GM12878 (cell line): ENCODE results near the gene ANXA4. TPM values are rescaled to one million over a fixed set of nuclear protein-coding genes. Genes with fewer than 3 reads are reported as not detected.

Source experiments
- BCLAF1 ChIP-seq: fragments of 450-650 bp; IDR thresholded peaks from 2 replicates; pipeline ENCODE4 v1.6.1; 2017; ENCODE audit warnings: antibody characterized with exemption, mild to moderate bottlenecking, moderate library complexity
- CBFB ChIP-seq: IDR thresholded peaks from 2 replicates; pipeline ENCODE4 v1.6.1; 2016; ENCODE audit warnings: antibody characterized with exemption, low read depth
- EP300 ChIP-seq, 2 experiments: fragments of 150-350 bp in 1 of 2; IDR thresholded peaks; 2 replicates each; pipeline ENCODE4 v1.6.1; 2011 to 2012; ENCODE audit warnings: low read depth in 2 of 2, low read length in 2 of 2, borderline replicate concordance in 1 of 2, improper control_type of control experiment in 1 of 2, inconsistent platforms in 1 of 2; ENCODE audit not compliant: control insufficient read depth in 1 of 2
- FOS ChIP-seq: IDR thresholded peaks from 3 replicates; pipeline ENCODE4 v1.6.1; 2011; ENCODE audit warnings: borderline replicate concordance; ENCODE audit not compliant: insufficient read length; ENCODE audit errors: extremely low read depth
- HDGF ChIP-seq: fragments of 450-650 bp; IDR thresholded peaks from 2 replicates; pipeline ENCODE4 v1.6.1; 2016; ENCODE audit warnings: antibody characterized with exemption
- IKZF1 ChIP-seq: fragments of 450-650 bp; conservative IDR thresholded peaks from 2 replicates; pipeline ENCODE4 v1.6.1; 2017; ENCODE audit warnings: antibody characterized with exemption, mild to moderate bottlenecking
- KAT2A ChIP-seq: conservative IDR thresholded peaks from 2 replicates; pipeline ENCODE4 v1.6.1; 2011; ENCODE audit warnings: low read depth, low read length; ENCODE audit not compliant: control insufficient read depth
- MXI1 ChIP-seq: fragments of 150-350 bp; IDR thresholded peaks from 2 replicates; pipeline ENCODE4 v1.6.1; 2011; ENCODE audit warnings: low read depth, mild to moderate bottlenecking, inconsistent platforms, low read length, improper control_type of control experiment
- MYC ChIP-seq: IDR thresholded peaks from 2 replicates; pipeline ENCODE4 v1.6.1; 2011; ENCODE audit warnings: mild to moderate bottlenecking, low read length, moderate library complexity, inconsistent platforms; ENCODE audit not compliant: insufficient read depth, insufficient replicate concordance, insufficient read length, severe bottlenecking
- RAD21 ChIP-seq: IDR thresholded peaks from 2 replicates; pipeline ENCODE4 v1.6.1; 2011; ENCODE audit warnings: mild to moderate bottlenecking, low read depth, low read length, moderate library complexity; ENCODE audit not compliant: insufficient read depth
- RAD51 ChIP-seq: fragments of 450-650 bp; IDR thresholded peaks from 2 replicates; pipeline ENCODE4 v1.6.1; 2016; ENCODE audit warnings: moderate library complexity, mild to moderate bottlenecking, inconsistent platforms
- SMC3 ChIP-seq: IDR thresholded peaks from 2 replicates; pipeline ENCODE4 v1.6.1; 2011; ENCODE audit warnings: low read length, improper control_type of control experiment, borderline replicate concordance
- SREBF1 ChIP-seq: IDR thresholded peaks from 2 replicates; pipeline ENCODE4 v1.6.1; 2012; ENCODE audit warnings: mild to moderate bottlenecking, low read length
- SREBF2 ChIP-seq: IDR thresholded peaks from 2 replicates; pipeline ENCODE4 v1.6.1; 2012; ENCODE audit warnings: mild to moderate bottlenecking, low read length
- SRF ChIP-seq, 2 experiments: IDR thresholded peaks; 2 replicates each; pipeline ENCODE4 v1.6.1; 2011; ENCODE audit warnings: low read depth in 2 of 2, low read length in 2 of 2, mild to moderate bottlenecking in 1 of 2, moderate library complexity in 1 of 2
- TAF1 ChIP-seq: IDR thresholded peaks from 2 replicates; pipeline ENCODE4 v1.6.1; 2011; ENCODE audit warnings: mild to moderate bottlenecking, low read depth, low read length, borderline replicate concordance
- TBL1XR1 ChIP-seq: IDR thresholded peaks from 2 replicates; pipeline ENCODE4 v1.6.1; 2012; ENCODE audit warnings: low read depth, low read length, improper control_type of control experiment
- TCF3 ChIP-seq: IDR thresholded peaks from 2 replicates; pipeline ENCODE4 v1.6.1; 2012; ENCODE audit warnings: low read depth, mild to moderate bottlenecking, low read length, borderline replicate concordance; ENCODE audit not compliant: insufficient read depth
- USF1 ChIP-seq: IDR thresholded peaks from 2 replicates; pipeline ENCODE4 v1.6.1; 2011; ENCODE audit warnings: borderline replicate concordance, low read depth, mild to moderate bottlenecking, moderate library complexity, mixed read lengths, low read length; ENCODE audit not compliant: insufficient read depth; ENCODE audit errors: extremely low read length
- ZNF592 ChIP-seq: fragments of 450-650 bp; IDR thresholded peaks from 2 replicates; pipeline ENCODE4 v1.6.1; 2017; ENCODE audit warnings: mild to moderate bottlenecking, moderate library complexity
- polyA plus RNA-seq, 11 experiments: library from polyadenylated mRNA; depleted of rRNA in 4 of 11; unstranded in 6 of 11; stranded (reverse) in 5 of 11; fragments of >200 nt; fragmentation: Nextera tagmentation in 4 of 11; fragmentation: Illumina TruSeq in 1 of 11; extraction: Ambion mirVana in 4 of 11; extraction: Trizol in 1 of 11; gene quantifications; 1 replicate in 1 of 11; 2 replicates in 10 of 11; pipeline versions ENCODE4 v1.2.1 to v1.2.3, GENCODE V29; 2011 to 2016; ENCODE audit warnings: inconsistent platforms in 2 of 11, missing spikeins in 2 of 11, low read depth in 1 of 11
- total RNA-seq, 4 experiments: library from RNA; depleted of rRNA in 3 of 4; stranded (reverse); fragments of >200 nt in 3 of 4; fragmentation: Illumina TruSeq in 1 of 4; extraction: Trizol in 1 of 4; gene quantifications; 2 replicates each; pipeline versions ENCODE4 v1.2.1 to v1.2.3, GENCODE V29; 2013 to 2021

Gene ANXA4
- total and polyA plus RNA-seq, 10 of the 15 experiments (the other 5 are each of a cell fraction or from before 2014, with no cell fraction given): 16.3 to 97.2 (median 71.0) TPM

GRCh38 chr2:69829256-69830044, 87.5 kb downstream of the ANXA4 start, which contains the start of gene GMCL1 (continued):
- TF ChIP-seq TCF3 (0 out of 2 replicates have a peak, but pooled peaks have one; percentile 49), USF1 (no peak), CBFB (peak; percentile 68; the same call in 1 of the 2 replicates), SREBF2 (no peak), BCLAF1 (no peak), TBL1XR1 (no peak), KAT2A (no peak), SRF (IDR thresholded peaks at IDR 0.05; ENCODE audit: low read depth in 2 of 2, low read length in 2 of 2) (no peak), SREBF1 (no peak), FOS (no peak), RAD51 (no peak), IKZF1 (peak; percentile 97), ZNF592 (no peak), EP300 (IDR thresholded peaks at IDR 0.05; ENCODE audit: borderline replicate concordance in 1 of 2, control insufficient read depth in 1 of 2, low read depth in 2 of 2, low read length in 2 of 2) (no peak), TAF1 (peak; percentile 63; the same call in 1 of the 2 replicates), SMC3 (no peak), RAD21 (no peak), MYC (no peak), MXI1 (peak; percentile 72), HDGF (peak; percentile 71; the same call in 1 of the 2 replicates)
